ENCODE results near the gene SGMS2.
"Not testable (repeated sequence)": the region's sequence is repeated elsewhere in the genome, so short reads cannot be mapped to it uniquely, and the experiment has no call there.

The SGMS2 gene

GRCh38 chr4:107913283-107913899 lies 88.7 kb downstream of the SGMS2 start:
- peak; percentile 69 for DNase-seq (ENCODE audit: low spot score)

- DNase-seq (ENCODE audit: low spot score) = no peak
Measured at GRCh38 chr4:107915220-107915619, 90.5 kb downstream of the SGMS2 start.

GRCh38 chr4:107916623-107917022 lies 91.9 kb downstream of the SGMS2 start:
- no peak for DNase-seq (ENCODE audit: low spot score)

- no peak for DNase-seq (ENCODE audit: low spot score)
Measured at GRCh38 chr4:107917500-107917899, 92.8 kb downstream of the SGMS2 start.

GRCh38 chr4:107922486-107923473 lies 98.0 kb downstream of the SGMS2 start:
- DNase-seq (ENCODE audit: low spot score) = no peak

GRCh38 chr4:107925713-107926112 lies 101.0 kb downstream of the SGMS2 start:
- DNase-seq (ENCODE audit: low spot score) = not testable (repeated sequence)

GRCh38 chr4:107926875-107927274 lies 102.1 kb downstream of the SGMS2 start:
- DNase-seq (ENCODE audit: low spot score) = not testable (repeated sequence)

GRCh38 chr4:107930821-107931774 lies 106.4 kb downstream of the SGMS2 start, which contains the start of gene CYP2U1:
Gene CYP2U1, plus strand, starts transcription at chr4:107931549. Its CDS starts 95 bp downstream, at chr4:107931644.
- peak; percentile 85 for DNase-seq (ENCODE audit: low spot score)

- no peak for DNase-seq (ENCODE audit: low spot score)
Measured at GRCh38 chr4:107931775-107932321, 107.1 kb downstream of the SGMS2 start.

GRCh38 chr4:107935246-107935645 lies 110.5 kb downstream of the SGMS2 start:
- no peak for DNase-seq (ENCODE audit: low spot score)

GRCh38 chr4:107937040-107937439 lies 112.3 kb downstream of the SGMS2 start:
- DNase-seq (ENCODE audit: low spot score) = no peak

GRCh38 chr4:107939307-107939706 lies 114.6 kb downstream of the SGMS2 start:
- DNase-seq (ENCODE audit: low spot score) = no peak

GRCh38 chr4:107945809-107946208 lies 121.1 kb downstream of the SGMS2 start:
- DNase-seq (ENCODE audit: low spot score) = no peak

GRCh38 chr4:107950746-107951540 lies 126.2 kb downstream of the SGMS2 start:
- no peak for DNase-seq (ENCODE audit: low spot score)

- DNase-seq (ENCODE audit: low spot score) = no peak
Measured at GRCh38 chr4:107951551-107951950, 126.8 kb downstream of the SGMS2 start.

- DNase-seq (ENCODE audit: low spot score) = no peak
Measured at GRCh38 chr4:107956011-107956410, 131.3 kb downstream of the SGMS2 start.
